GM19397 (cell line): ENCODE measurements around the gene NMRAL1.

Experiments used
- ATAC-seq: cut with Tn5 transposase; IDR thresholded peaks from one replicate; pipeline ENCODE4 v1.9.1; 2021; ENCODE audit warnings: mild to moderate bottlenecking, moderate library complexity; ENCODE audit not compliant: unreplicated experiment

The NMRAL1 gene

DNA sequence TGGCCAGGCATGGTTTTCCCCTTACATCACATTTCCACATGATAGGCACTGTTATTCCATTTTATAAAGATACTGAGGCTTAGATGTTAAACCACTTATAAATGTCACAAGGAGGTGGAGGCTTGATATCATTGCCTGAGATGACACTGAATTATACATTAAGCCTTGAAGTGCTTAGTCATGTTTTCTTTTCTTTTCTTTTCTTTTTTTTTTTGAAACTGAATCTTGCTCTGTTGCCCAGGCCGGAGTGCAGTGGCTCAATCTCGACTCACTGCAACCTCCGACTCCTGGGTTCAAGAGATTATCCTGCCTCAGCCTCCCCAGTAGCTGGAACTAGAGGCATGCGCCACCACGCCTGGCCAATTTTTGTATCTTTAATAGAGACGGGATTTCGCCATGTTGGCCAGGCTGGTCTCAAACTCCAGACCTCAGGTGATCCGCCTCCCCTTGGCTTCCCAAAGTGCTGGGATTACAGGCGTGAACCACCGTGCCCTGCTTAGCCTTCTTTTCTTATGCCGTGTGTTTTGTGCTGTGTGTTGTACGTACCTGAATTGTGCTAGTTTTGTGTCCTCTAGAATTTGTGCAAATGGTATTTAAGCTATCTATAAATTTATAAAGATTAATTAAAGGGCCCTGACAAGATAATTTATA is 47.6 kb downstream of the NMRAL1 start:
- ATAC-seq = no peak

DNA sequence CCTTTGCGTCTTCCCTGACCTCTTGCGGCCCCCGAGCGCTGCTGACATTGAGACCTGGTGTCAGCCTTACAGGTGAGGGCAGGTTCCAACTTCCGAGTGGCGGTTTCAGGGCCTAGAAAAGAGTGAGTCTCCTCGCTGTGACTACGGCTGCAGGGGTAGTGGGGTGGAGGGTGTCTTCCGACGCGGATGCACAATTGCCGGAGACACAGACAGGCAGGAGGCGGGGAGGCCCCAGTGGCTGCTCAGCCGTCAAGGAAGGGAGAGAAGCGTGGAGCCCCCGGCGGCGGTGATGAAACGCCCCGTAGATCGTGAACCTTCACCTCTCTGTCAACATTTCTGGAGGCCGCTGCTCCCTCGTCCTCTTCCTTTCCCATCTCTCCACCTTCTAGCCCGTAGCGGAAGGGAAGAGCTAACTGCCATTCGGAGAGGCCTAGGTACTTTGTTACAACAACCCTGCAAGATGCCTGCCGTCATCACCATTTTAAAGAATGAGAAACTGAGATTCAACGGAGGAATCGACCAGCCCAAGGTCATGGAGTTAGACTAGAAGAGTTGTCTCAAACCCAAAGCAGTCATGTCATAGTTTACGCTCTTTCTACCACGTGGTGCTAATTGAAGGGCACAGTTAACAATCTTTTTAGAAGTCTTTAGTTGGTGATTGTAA is 48.3 kb downstream of the NMRAL1 start:
- ATAC-seq = peak; percentile 23

DNA sequence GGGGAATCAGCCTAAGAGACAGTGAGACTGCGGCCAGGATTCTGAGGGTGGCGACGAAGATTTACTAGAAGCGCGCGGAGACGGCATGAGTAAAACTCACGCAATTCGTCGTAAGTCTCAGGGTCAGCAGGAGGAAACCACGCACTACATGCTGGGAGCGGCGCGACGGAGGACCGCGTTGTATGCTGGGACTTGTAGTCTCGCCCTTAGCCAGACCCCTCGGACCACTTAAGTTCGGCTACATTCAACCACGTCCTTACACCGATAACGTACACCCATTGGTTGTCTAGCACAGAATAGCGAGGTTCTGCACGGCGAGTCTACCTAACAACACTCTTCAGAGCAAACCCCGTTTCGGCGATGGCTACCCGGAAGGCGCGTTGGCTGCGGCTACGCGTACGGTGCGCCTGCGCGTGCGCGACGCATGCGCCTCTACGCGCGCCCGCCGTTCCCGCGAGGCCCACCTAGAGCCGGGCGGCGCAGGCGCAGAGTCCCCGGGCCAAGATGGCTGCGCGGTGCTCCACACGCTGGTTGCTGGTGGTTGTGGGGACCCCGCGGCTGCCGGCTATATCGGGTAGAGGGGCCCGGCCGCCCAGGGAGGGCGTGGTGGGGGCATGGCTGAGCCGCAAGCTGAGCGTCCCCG is 48.9 kb downstream of the NMRAL1 start, which contains the start of gene DNAJA3:
TSS of gene DNAJA3 (plus strand) at position 491 of the 643 bp plus-strand sequence. CDS start at position 505, 14 bp downstream.
- peak; percentile 88 for ATAC-seq

DNA sequence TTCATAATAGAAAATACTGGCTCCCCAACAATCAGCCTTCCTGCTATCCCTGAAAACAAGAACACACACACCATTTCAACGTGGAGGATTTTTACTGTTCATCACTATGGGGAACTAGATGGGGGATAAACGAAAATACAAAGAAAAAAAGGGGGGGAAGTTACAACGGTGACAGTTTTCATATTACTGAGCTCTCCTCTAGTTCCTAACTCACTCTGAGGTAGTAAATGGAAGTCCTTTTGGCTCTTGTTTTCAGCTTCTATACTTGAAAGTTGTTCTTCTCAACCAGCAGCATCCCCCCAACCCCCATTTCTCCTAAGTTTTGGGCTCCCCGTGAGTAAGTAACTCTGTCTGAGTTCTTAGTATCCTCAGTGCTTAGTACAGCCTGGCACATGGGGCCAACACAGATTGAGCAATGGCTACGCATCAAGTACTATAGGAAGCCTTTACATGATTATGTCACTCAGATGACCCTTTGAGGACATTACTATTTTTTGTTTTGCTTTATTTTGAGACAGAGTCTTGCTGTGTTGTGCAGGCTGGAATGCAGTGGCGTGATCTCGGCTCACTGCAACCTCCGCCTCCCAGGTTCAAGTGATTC is 53.8 kb downstream of the NMRAL1 start:
- no peak for ATAC-seq

DNA sequence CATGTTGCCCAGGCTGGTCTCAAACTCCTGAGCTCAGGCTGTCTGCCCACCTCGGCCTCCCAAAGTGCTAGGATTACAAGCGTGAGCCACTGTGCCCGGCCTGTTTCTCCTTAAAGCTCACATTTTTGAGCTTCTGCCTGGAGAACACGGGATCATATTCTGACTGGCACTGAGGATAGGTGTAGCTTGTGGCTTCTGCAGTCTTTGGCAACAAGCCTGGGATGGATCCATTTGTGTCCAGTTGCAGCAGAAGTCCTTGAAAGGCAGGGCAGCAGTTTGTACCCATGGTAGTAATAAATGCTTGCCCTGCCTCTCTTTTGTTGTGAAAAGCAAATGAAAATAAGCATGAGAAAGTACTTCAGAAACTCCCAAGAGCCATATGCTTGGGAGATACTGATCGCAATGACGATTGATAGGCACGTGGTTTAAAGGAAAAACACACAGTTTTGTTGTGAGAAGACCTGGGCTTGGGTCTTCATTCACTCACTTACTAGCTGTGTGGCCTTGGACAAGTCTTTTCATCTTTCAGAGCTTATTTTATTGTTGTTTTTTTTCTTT is 54.9 kb downstream of the NMRAL1 start:
- no peak for ATAC-seq

DNA sequence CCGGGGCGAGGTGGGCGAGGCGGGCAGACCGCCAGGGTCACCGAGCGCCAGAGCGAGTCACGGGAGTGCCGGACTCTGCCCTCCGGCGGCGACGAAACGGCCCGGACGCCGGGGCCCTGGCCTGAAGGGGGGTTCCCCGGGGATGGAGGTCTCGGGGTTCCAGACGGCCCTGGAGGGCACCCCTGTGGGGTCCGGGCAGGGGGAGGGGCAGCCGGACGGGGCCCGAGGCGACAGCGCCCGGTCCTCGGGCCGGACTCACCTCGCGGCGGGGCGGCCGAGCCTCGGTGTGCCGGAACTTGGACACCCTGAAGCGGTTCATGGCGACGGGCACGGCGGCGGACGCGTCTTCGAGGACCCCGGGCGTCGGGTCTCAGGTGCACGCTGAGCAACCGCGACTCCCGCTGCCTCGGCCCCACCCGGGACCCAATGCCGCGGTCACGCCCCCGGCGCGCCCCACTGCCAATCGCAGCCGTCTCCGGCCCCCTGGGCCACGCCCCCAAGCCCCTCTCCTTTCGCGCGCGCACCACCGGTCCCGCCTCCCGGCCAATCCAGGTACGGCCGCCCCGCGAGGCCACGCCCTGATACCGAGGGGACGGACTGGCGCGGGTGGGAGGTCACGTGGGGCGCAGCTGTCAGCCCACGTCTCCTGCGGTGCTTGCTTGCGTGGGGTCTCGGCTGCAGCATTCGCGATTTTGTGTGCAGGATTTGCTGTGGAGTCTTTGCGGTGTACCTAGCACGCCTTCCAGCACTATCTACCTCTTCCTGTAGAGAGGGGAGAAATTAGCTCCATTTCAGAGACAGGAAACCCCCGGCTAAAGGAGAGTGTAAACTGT is 58.0 kb downstream of the NMRAL1 start, which contains the start of gene CORO7:
TSS of gene CORO7 (minus strand) at position 397 of the 833 bp plus-strand sequence. CDS start at position 319, 78 bp downstream.
- ATAC-seq = peak; percentile 69

DNA sequence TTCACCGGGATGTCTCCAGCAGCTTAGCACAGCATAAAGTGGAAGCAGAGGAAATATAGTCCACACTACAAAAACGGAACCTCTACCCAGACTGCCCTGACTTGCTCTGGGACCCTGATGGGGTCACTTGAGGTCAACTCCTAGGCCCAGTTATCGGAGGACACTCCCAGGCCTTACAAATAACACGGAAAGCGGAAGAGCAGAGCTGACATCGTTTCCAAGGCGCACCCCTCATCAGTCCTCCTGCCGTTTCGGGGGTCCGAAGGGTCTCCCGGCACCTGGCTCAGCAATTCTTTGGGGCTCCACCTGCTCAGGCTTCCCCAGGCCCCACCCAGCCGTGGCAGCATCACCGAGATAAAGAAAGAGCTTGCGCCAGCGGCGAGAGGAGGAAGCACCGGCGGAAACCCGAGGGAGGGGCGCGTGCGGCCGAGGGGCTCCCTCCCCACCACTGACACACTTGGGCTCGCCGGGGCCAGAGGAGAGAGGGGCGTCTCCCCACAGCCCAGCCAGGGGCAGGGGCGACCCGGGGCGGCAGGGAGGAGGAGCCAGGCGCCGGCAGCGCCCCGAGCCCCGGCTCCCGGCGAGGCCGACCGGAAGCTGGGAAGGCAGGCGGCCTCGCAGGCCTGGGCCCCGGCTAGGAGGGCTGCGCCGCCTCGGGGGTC is 58.8 kb downstream of the NMRAL1 start:
- ATAC-seq = peak; percentile 19

DNA sequence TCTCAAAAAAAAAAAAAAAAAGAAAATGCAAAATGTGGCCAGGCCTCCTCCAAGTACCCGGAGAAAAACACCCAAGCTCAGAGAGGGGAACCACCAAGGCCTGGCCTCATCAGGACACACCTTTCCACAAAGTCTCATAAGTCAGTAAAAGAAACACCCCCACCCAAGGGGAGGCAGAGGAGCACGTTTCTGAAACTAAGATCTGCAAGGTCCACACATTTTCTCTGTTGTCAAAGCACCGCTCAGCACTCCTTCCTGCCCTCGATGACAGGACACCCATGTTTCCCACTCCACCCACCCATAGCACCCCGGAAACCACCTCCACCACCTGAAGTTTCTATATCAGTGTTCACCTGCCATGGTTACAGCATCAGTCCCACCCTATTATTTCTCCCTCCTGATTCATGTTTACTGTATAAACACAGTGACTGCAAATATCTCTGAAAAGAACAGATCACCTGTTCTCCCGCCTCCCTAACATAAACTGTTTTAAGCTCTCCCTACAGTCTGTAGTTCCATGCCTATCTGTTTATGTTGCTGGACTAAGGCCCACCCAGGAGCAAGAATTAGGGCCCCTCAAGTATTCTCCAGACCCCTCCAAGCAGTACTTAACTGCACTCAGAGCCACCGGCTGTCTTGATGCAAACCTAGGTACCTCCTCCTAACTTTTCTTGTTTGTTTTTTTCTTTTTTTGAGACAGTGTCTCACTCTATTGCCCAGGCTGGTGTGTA is 60.1 kb downstream of the NMRAL1 start:
- peak; percentile 56 for ATAC-seq

DNA sequence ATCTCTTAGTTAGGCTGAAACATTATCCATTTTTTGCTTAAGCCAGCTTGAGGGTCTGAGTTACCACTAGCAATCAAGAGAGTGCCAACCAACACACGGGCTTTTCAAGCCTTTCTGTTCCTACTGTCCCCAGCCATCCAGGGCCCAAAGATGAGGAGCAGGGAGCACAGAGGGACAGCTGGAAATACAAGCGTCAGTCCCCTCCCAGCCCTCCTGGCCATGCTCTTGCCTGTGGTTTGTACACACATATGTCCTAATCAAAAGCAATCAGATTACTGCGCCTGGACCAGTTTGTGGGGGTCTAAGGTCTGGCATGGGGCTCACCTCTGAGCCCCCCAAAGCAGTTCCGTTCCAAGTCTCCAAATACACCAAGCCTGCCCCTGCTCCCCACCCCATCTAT is 61.6 kb downstream of the NMRAL1 start:
- ATAC-seq = no peak

DNA sequence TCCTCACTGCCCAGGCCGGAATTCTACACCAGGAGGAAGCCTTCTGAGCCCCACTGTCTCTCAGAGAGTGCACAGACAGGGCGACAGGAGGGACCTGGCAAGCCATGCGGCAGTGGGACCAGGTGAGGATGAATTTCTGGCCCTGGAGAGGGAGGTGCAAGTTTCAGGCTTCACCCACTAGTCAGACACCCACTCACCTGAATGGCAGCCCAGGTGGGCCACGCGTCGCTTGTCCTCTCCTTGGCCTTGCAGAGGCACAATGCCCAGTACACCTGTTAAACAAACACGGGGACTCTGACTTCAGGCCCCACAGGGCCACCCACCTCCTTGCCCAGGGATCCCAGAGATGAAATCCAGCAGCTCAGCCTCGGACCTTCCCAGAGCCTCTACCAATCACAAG is 62.3 kb downstream of the NMRAL1 start:
- ATAC-seq = no peak
